Measurements from ENCODE around the gene AK2. TPM values are rescaled to one million over a fixed set of nuclear protein-coding genes. Genes with fewer than 3 reads are reported as not detected.
A peak's percentile ranks its signal among the peaks of the same experiment; 100 is the strongest.

Gene AK2
- polyA plus RNA-seq, 3 donors: 68.8 to 180 (median 162) TPM

DNA sequence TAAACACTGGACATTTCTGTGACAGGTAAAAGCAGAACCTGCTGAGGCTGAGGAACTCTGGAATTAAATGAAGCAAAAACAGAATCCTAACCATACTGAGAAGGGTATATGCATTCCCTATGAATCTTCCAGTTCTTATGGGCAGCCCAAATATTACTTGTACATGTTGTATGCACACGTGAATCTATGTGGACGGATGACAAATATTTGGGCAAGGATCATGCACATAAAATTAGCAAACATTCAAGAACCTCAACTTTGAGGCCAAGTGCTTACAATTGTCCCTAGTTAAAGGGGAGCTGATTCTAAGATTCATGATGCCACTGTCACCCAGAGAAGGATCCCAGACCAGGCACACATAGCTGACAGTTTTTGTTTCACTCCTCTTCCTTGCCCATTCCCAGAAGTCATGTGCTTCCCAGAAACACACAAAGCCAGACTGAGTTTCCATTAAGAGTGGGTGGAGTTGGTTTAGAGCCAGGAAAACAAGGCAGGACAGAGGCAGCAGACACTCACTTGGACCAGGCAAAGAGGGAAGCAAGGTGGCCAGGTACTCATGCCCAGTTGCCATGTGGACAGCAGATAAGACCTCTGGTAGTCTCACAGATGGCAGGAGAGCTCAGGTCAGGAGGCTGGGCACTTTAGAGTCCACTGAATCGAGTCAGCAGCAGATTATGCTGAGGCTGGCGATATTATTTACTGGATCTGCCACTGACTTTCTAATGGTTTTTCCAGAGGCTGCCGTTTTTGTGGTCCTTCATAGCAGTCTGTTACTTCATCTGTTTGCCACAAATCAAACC is 25.6 kb downstream of the AK2 start:
- Histone ChIP-seq H3K9ac (ENCODE audit: insufficient read depth, low read length, poor library complexity, severe bottlenecking) (no peak overlapping the region), H2AFZ (ENCODE audit: insufficient read depth, low read depth, low read length, poor library complexity, severe bottlenecking) (no peak overlapping the region), H3K79me2 (ENCODE audit: insufficient read depth, low read length) (peaks cover 6% of the 10 kb centered on the region), H3K9me3 (replicated peaks in 1 of 2; ENCODE audit: control insufficient read depth in 1 of 2, insufficient read depth in 1 of 2, low read length in 2 of 2) (no peaks in the 10 kb centered on the region), H3K27me3 (ENCODE audit: control insufficient read depth in 2 of 2, insufficient read depth in 2 of 2, low read length in 2 of 2) (no peaks in the 10 kb centered on the region), H4K20me1 (ENCODE audit: insufficient read depth, low read length) (peaks cover 4% of the 10 kb centered on the region), H3K36me3 (replicated peaks in 1 of 2; ENCODE audit: control insufficient read depth in 1 of 2, insufficient read depth in 2 of 2, low read length in 2 of 2) (peaks cover 60 to 87% of the 10 kb centered on the region in 2 donors), H3K4me1 (ENCODE audit: control insufficient read depth in 1 of 2, insufficient read depth in 2 of 2, low read length in 2 of 2) (peaks cover 0 to 5% of the 10 kb centered on the region in 2 donors), H3K4me2 (replicated peaks; ENCODE audit: extremely low read depth, low read length, poor library complexity, severe bottlenecking) (no peak overlapping the region), H3K27ac (ENCODE audit: low read depth in 1 of 2, low read length in 2 of 2) (peak overlapping the region in 1 of 2 donors; percentile 28), H3K4me3 (replicated peaks in 1 of 3; ENCODE audit: low read depth in 2 of 3, low read length in 3 of 3) (no peak overlapping the region)
- H3K4me3 Mint-ChIP-seq: no peak overlapping the region
- H3K36me3 Mint-ChIP-seq: peaks cover 73 to 84% of the 10 kb centered on the region in 2 donors
- WGBS (ENCODE audit: insufficient coverage): no CpG with 5 or more reads among the region's 5 CpGs
- H3K4me1 Mint-ChIP-seq: peaks cover 15% of the 10 kb centered on the region
- peaks cover 0 to 2% (median 0%) of the 10 kb centered on the region in 7 donors for H3K9me3 Mint-ChIP-seq
- no peaks in the 10 kb centered on the region for H3K27me3 Mint-ChIP-seq (ENCODE audit: low read depth in 3 of 3)
- intact Hi-C loops (cut with micrococcal nuclease): no loop called here
- TF ChIP-seq, protein P1, sequence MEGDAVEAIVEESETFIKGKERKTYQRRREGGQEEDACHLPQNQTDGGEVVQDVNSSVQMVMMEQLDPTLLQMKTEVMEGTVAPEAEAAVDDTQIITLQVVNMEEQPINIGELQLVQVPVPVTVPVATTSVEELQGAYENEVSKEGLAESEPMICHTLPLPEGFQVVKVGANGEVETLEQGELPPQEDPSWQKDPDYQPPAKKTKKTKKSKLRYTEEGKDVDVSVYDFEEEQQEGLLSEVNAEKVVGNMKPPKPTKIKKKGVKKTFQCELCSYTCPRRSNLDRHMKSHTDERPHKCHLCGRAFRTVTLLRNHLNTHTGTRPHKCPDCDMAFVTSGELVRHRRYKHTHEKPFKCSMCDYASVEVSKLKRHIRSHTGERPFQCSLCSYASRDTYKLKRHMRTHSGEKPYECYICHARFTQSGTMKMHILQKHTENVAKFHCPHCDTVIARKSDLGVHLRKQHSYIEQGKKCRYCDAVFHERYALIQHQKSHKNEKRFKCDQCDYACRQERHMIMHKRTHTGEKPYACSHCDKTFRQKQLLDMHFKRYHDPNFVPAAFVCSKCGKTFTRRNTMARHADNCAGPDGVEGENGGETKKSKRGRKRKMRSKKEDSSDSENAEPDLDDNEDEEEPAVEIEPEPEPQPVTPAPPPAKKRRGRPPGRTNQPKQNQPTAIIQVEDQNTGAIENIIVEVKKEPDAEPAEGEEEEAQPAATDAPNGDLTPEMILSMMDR (IDR thresholded peaks at IDR 0.05): no peak
- H3K27ac Mint-ChIP-seq: peak overlapping the region in 3 of 7 donors; percentile 15 to 65 (median 38)
- DNase-seq: no peak

- Mint-ChIP-seq H3K4me1 (peaks cover 21% of the 10 kb centered on the region), H3K9me3 (peaks cover 0 to 2% (median 0%) of the 10 kb centered on the region in 7 donors), H3K36me3 (peaks cover 73 to 80% of the 10 kb centered on the region in 2 donors), H3K27me3 (ENCODE audit: low read depth in 3 of 3) (no peaks in the 10 kb centered on the region), H3K4me3 (no peak overlapping the region), H3K27ac (peak overlapping the region in 3 of 7 donors; percentile 37 to 55 (median 43))
- peak overlapping the region in 1 of 2 donors; percentile 29 for H3K27ac ChIP-seq (ENCODE audit: low read depth in 1 of 2, low read length in 2 of 2)
- H3K27me3 ChIP-seq (ENCODE audit: control insufficient read depth in 2 of 2, insufficient read depth in 2 of 2, low read length in 2 of 2): no peaks in the 10 kb centered on the region
- no peak overlapping the region for H3K4me3 ChIP-seq (replicated peaks in 1 of 3; ENCODE audit: low read depth in 2 of 3, low read length in 3 of 3)
- H3K9me3 ChIP-seq (replicated peaks in 1 of 2; ENCODE audit: control insufficient read depth in 1 of 2, insufficient read depth in 1 of 2, low read length in 2 of 2): no peaks in the 10 kb centered on the region
- peaks cover 4% of the 10 kb centered on the region for H4K20me1 ChIP-seq (ENCODE audit: insufficient read depth, low read length)
- DNase-seq: no peak
- H3K79me2 ChIP-seq (ENCODE audit: insufficient read depth, low read length): peaks cover 9% of the 10 kb centered on the region
- H2AFZ ChIP-seq (ENCODE audit: insufficient read depth, low read depth, low read length, poor library complexity, severe bottlenecking): no peak overlapping the region
- H3K36me3 ChIP-seq (replicated peaks in 1 of 2; ENCODE audit: control insufficient read depth in 1 of 2, insufficient read depth in 2 of 2, low read length in 2 of 2): peaks cover 54 to 86% of the 10 kb centered on the region in 2 donors
- intact Hi-C loops (cut with micrococcal nuclease): loop anchor here (5.0 to 10.0 kb wide), 4 partner anchors 42 to 77 kb away; partner anchors contain the start of gene RNF19B (in 1 of the 2)
- no peak overlapping the region for H3K4me2 ChIP-seq (replicated peaks; ENCODE audit: extremely low read depth, low read length, poor library complexity, severe bottlenecking)
- H3K4me1 ChIP-seq (ENCODE audit: control insufficient read depth in 1 of 2, insufficient read depth in 2 of 2, low read length in 2 of 2): peaks cover 0 to 5% of the 10 kb centered on the region in 2 donors
- no peak overlapping the region for H3K9ac ChIP-seq (ENCODE audit: insufficient read depth, low read length, poor library complexity, severe bottlenecking)
- TF ChIP-seq, protein P1 (IDR thresholded peaks at IDR 0.05): no peak
- 67% methylated on average over 1 of the region's 1 CpG for WGBS (ENCODE audit: insufficient coverage)
Measured at GRCh38 chr1:33009561-33009960, 27.1 kb downstream of the AK2 start.

Measured in CD14-positive monocyte (primary cell).